G401.6 (cell line): ENCODE measurements around the gene VSTM4.

Source experiments
- FAIRE-seq: peaks from 2 replicates; lab custom pipeline; 2012; peaks lifted over from hg19 to GRCh38; lab: Jason Lieb, UNC

VSTM4 gene, protein sequence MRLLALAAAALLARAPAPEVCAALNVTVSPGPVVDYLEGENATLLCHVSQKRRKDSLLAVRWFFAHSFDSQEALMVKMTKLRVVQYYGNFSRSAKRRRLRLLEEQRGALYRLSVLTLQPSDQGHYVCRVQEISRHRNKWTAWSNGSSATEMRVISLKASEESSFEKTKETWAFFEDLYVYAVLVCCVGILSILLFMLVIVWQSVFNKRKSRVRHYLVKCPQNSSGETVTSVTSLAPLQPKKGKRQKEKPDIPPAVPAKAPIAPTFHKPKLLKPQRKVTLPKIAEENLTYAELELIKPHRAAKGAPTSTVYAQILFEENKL

DNA sequence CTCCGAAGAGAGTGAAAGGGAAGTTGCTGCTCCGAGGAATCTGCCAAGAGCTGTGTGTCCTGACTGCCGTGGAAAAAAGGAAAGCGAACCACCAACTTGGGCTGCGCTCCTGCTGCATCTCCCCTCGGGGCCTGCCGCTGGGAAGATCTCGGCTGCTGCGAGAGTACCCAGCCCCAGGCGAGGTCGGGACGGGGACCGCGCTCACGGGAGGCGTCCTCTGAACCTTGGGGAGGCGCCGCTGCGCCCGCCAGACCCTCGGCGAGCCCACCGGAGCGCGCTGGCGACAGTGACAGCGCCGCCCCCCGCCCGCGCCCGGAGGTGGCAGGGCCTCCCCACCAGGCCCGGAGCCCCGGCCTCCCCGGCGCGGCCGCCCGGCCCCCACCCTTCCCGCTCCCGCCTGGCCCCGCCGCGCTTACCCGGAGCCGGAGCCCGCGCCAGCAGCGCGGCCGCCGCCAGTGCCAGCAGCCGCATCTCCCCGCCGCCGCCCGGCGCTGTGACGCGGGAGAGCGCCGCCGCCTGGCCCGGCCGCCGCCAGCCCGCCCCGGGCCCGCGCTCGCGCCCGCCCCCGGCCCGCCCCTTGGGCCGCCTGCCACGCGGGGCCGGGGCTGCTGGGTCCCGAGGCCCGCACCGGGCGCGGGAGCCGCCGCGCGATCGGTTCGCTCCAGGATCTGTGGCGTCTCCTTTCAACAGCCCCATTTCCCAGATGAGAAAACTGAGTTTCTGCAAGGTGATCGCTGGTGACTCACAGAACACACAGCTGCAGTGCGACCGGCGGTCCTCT lies at the start of gene VSTM4:
VSTM4 (minus strand) TSS at position 508 of the 781 bp plus-strand sequence; CDS start at position 471, 37 bp downstream.
- FAIRE-seq, result no peak

DNA sequence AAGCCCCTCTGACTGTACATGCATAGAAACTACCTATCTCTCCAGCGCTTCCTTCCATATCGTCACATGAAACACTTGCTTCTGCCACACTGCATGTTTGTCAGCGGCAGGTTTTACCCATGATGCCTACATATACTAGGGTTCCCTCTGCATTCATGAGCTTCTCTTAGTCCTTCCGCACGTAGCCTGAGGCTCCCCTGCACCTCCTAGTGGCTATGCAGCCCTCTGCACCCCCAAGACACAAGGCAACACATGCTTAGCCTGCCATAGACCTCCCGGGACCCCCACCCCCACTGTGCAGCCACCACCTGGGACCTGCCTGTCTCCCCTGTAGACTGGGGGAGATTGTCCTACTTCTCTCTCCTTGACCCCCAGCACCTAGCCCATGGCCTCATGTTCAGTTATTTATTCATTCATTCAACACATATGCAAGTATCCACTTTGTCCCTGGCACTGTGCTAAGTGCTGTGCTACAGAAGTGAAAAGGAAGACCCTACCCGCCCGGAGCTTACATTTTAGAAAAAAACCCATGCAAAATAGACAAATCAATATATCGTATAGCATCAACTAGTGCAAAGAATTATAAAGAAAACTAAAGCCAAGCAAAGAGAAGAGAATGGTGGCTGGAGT lies 49.4 kb upstream of the VSTM4 start:
- FAIRE-seq, result no peak

DNA sequence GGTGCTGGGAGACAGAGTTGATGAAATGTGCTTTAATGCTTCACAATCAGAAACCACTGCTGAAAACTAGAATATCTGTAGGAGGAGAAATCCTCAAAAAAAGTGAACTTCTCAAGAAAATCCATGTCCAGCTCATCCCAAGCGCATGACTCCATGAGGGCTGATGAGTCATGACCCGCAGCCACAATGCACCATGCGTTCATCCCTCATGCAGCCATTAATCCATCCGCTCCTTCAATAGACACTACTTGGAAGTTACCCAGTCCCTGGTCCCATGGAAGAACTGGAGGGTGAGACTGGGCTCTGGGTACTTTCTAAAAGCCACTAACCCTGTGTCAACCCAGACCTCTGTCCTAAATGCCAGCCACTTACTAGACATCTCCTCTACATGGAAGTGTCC lies 48.4 kb upstream of the VSTM4 start:
- no peak for FAIRE-seq

DNA sequence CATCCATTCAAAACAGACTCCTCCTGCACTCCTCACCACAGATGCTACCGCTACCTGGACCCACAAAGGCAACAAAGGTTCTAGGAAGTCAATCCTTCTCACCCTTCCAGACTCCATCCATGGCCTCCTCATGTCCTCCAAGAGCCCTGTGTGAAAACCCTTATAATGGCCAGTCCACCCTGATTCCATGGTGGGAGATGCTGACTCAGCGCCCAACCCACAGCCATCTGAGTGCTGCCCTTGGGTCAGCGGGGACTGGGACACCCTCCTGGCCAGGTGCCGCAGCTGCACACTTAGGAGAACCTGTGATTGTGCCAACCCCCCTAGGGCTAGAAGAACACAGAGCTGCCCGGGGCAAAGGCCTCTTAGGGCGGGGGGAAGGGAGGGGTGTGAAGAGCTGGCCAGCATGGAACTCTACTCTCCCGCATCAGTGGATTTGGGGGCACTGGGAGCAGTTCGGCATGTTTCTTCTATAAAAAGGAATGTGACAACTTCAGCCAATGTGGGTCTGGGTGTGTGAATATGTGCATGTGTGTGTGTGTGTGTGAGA lies 47.5 kb upstream of the VSTM4 start:
- FAIRE-seq, result no peak

DNA sequence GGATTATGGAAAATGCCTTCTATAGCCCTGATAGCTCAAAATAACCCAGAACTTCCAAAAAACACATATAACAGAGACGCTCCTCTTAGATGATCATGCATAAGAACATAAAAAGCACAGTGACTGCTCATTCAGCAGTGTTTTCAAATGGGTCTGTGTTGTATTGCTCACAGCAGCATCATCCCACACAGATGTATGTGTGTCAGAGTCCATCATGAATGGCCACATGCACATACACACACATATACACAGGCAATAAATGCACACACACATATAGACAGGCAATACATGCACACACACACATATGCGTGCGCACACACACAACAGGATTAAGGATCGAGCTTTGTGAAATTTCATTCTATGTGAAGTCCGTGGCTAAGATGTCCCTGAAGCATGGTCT lies 46.7 kb upstream of the VSTM4 start:
- FAIRE-seq, result no peak

DNA sequence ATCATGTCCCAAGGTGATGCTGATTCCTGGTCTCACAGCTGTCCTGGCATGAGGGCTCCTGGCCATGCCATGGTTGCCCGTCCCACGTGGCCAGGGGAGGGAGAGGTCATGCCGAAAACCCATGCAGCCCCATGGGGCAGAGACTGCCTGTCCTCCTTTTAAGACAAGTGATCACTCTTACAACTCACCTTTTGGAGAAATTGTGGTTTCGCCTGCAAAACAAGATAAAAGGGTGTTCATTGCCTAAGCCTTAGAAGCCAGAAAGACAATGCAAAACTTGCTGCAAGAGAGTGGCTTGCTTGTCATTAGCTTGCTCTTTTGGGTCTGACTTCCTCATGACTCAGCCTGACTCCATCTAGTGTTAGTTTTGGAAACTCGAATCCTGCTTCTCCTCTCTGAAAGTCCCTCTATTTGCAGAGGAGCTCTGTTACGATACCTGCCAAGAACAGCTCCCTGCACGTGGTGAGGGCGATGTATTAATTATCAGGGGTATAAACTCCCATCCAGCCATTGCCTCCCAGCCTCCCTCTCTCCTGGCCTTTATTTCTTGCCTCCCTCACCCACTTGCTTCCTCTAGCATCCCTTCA lies 46.2 kb upstream of the VSTM4 start:
- no peak for FAIRE-seq

DNA sequence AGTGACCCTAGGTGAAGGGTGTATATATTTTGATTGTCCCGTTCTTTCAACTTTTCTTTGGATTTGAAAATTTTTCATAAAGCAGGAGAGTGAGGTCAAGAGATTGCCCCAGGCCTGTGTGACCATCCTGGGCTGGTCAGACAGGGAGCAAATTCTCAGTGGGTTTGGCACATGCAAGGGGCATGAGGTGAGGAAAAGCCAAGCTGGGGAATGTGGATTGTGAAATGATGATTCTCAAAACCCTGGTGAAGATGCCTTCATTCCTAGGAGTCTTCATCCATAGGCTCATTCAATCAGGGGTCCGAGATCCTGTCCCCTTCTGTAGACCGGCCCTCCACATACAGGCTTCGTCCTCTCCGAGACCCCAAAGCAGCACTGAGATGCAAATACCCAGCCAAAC lies 45.5 kb upstream of the VSTM4 start:
- FAIRE-seq, result no peak

DNA sequence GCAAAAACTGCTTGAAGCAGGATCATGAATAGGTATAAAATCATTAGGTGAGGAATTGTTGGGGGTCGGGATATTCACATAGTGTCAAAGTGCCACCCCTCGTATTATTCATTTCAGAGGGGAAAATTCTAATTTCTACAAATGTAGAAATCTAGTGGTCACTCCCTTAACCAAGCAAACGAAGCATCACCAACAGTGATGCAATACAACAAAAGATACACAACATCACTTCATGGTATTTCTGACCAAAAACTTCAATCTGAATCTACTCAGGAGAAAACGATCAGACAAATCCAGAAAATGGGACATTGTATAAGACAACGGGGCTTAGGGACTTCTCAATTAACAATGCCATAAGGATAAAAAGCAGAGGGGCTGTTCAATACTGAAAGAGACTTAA lies 44.8 kb upstream of the VSTM4 start:
- FAIRE-seq, result no peak

DNA sequence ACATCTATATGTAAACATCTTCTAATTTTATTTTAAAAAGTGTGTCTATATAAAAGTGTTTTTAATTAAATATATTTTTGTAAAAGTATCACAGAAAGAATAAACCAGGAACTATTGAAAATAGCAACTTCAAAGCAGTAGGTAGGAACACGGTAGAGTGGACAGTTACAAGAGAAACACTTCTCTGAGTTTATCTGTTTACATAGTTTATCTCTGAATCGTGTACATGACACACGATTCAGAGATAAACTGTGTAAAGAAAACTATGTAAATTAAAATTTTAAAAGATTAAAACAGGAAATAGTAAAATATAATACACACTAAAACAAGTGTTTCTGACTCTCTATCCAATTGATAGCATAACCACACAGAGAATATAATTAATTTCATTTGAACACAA lies 43.6 kb upstream of the VSTM4 start:
- no peak for FAIRE-seq

DNA sequence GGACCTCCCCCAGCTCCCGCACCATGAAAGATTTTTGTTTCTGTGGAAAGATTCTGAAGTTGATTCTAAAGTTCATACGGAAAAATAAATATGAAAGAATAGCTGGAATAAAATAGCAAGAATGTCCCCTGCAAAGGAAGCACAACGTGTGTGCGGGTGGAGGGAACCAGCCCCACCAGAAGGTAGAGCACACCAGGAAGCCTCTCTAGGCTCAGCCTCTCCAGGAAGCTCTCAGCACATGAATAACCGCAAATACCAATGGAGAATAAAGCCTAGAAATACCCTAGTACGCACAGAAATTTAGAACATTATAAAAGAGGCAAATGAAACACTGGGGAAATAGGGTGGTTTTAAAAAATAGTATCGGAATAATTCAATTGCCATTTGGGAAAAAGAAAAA lies 43.1 kb upstream of the VSTM4 start:
- FAIRE-seq, result no peak

DNA sequence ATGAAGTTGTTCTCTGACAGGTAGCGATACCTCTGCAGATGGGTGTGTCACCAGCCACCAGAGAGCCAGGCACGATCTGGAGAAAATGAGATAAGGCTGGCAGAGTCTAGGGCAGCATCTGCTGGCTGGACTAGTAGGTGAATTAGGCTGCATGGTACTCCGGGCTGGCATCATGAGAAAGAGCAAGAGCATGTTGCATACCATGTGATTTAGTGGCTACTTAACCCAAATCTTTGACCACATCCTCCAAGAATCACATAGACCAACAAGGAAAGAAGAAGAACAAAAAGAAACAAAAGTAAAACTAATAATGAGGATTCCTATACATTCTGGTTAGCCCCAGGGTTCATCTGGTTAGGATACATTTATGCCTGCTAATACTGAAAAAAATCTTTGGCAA lies 41.9 kb upstream of the VSTM4 start:
- FAIRE-seq, result no peak

DNA sequence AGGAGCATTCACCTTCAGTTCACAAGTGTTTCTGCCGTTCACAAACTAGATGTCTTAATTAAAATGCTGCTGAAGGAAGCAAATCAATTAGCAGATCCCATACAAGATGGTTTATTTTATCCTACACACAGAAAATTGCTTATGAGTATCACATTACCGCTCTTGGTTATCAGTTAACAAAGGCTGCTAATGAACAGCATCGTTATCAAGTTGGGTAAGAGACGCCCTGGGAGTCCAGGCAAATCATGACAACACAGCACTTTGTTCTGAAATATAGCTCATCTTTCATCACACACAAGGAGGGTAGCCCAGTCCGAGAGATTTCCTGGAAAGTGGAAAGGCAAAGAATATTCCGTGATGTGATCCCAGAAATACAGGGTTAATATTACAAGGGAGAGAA lies 39.3 kb upstream of the VSTM4 start:
- no peak for FAIRE-seq

DNA sequence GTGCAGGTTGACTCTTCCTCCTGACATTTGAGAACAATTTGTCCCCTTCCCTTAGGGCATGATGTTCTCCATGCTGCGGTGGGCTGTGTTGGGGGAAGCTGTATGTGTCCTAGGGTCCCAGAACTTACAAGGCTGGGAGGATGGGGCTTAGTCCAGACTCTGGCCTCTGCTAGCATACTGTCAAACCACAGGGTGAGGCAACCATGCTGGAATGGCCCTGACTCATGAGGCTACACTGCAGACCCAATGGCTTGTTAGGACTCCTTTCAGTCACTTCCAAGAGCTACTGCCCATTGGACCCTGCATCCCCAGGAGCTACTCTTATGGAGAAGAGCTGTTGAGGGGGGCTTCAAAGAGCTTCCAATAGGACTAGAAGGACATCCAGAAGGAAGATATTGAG lies 38.6 kb upstream of the VSTM4 start:
- FAIRE-seq, result no peak

DNA sequence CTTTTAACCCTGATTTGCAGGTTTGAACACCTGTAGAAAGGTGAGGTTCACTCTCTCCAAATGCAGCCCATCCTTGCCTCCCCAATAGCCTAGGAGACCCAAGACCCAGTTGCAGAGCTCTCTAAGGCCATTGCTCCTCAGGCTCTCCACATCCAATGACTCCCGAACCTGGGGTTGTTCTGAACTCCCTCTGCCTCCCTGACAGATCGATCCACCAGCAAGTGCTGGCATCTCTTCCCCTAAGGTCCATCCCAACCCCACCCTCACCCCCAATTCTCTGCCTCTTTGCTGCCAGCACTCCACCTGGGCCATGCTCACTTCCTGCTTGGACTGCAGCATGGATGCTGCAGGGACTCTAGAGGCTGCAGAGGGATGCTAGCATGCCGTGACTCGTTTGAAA lies 37.8 kb upstream of the VSTM4 start:
- FAIRE-seq, result no peak

DNA sequence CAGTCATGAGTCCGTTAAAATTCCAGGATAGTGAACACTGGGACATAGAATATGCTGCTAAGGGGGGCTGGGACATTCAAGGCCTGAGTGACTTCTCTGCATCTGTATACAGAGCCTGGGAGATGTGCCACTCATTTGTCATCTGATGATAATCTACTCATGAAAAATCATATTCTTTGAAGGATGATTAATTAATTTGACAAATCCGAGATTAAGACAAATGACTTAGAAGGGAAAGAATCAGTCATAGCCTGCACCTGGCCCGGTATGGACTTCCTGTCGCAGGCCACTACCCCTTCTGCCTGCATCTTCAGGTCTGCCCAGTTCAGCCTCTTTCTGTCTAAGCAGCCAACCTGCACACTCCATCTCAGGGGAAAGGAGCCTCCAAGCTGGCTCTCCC lies 37.3 kb upstream of the VSTM4 start:
- no peak for FAIRE-seq

DNA sequence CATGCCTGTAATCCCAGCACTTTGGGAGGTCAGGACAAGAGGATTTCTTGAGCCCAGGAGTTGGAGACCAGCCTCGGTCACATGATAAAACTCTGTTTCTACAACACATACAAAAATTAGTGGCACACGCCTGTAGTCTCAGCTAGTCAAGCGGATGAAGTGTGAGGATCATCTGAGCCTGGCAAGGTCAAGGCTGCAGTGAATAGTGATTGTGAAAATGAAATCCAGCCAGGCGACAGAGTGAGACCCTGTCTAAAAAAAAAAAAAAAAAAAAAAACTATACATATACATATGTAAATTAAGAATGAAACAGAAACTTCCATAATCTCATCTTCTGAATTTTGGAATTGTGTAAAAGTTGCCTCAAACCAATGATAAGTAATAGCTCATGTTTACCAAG lies 36.7 kb upstream of the VSTM4 start:
- FAIRE-seq, result no peak

DNA sequence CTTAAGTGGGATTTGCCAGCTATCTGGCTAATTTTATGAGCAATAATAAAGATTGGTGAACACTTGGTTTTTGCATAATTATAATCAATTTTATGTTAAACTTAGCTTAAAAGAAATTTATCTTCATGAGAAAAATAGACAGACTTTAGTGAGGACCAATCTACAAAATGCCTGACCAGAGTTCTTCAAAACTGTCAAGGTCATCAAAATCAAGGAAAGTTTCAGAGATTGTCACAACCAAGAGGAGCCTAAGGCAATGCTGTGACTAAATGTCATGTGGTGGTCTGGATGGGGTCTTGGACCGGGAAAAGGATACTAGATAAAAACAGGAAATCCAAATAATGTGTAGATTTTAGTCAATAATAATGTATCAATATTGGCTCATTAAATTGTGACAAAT lies 36.2 kb upstream of the VSTM4 start:
- FAIRE-seq, result no peak

DNA sequence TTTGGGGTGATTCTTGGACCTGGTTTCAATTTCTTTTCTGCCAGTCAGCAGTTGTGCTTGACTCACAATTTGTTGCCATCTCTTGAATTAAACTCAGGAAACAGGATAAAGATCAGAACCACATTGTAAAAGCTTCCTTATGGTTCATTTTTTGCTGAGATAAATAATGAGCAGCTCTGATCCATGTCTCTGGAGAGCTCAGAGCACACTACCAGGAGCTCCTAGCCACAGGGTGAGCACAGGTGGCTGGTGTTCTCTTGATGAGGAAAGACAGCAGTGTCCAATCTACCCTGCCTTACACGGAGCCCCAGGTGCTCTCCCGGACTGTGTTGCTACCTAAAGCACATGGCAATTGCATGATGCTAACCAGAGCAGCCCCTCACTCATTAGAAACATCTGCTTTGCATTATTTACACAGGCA lies 35.7 kb upstream of the VSTM4 start:
- no peak for FAIRE-seq

DNA sequence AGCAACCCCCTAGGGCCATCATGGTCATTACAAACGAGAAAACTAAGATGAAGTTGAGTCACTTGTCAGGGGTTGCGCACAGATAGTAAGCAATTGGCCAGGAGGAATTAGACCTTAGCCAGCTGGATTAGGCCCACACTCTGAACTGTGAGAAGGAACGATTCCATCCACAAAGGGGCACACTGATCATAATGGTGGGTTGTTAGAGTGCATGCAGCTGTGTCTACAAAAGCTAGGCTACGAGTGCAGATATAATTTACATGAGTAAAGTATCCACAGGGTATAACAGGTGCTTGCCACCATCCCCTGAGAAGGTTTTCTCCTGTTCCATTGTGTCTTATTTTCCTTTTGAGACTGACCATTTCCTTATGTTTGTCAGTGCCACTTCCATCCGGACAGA lies 35.1 kb upstream of the VSTM4 start:
- FAIRE-seq, result no peak

DNA sequence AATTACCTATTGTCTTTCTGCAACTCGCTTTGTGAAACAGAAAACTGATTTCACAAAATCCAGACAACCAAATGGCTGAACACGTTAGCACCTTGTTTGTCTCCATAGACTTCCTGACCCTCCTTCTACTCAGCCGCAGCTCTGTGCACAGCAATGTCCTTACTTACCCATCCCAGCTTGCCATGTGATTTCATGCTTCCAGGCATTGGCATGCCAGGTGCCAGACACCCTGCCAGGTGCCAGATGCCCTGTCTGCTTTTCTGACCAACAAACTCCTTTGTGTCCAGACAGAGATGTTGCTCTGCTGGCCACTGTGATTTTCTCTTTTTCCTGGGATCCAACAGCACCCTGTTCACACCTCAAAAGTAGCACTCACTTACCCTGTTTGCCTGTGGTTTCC lies 34.6 kb upstream of the VSTM4 start:
- no peak for FAIRE-seq

DNA sequence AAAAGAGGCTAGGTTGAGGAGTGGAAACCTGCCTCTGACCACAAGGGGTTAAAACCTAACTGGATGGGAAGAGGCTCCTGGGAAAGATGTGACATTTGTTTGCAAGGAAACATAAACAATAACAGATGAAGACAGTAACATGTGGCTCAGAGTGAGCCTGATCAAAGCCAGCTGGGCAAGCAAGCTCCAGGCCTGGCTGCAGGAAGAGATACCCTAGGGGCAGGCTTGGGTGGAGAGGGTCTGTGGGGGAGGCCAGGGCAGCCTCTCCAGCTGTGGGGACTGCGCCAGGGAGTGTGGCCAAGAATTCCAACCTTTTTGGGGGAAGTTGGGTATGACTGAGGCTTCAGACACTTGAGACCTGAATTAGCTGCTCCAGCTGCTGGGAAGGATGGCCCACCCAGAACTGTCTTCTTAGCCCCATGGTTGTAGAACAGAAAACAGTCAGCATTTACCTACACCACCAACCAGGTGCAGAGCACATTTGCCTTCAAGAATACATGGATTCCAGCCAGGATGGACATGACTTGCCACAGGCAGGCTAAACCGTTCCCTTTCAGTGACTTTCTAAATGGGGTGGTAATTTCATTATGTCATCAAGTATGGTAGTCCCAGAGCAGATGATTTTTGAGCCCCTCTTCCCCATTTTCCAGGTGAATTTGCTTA lies 28.9 kb upstream of the VSTM4 start:
- FAIRE-seq, result no peak

DNA sequence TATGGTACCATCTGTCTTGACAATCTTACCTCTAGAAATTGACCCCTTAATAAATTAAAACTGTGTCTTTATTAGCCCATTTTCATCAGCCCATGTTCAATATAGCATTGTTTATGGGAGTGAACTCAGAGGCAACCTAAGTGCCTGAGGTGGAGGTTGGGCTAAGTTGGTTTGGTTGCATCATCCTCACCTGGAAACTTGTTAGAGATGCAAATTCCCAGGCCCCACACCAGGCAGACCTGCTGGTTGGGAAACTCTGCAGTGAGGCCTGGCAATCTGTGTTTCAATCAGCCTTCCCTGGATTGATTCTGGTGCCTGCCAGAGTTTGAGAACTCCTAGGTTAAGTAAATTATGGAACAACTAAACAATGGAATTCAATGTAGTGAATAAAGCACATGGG lies 27.9 kb upstream of the VSTM4 start:
- FAIRE-seq, result no peak
